ELF-1 (cell line): ENCODE measurements around the gene UQCC3.
"Not testable (repeated sequence)": the region's sequence is repeated elsewhere in the genome, so short reads cannot be mapped to it uniquely, and the experiment has no call there.

Experiments used
- DNase-seq: peaks from one replicate; pipeline ENCODE4 v3.0.0-alpha.2; 2016; ENCODE audit warnings: low read depth, low spot score

Gene UQCC3

DNA sequence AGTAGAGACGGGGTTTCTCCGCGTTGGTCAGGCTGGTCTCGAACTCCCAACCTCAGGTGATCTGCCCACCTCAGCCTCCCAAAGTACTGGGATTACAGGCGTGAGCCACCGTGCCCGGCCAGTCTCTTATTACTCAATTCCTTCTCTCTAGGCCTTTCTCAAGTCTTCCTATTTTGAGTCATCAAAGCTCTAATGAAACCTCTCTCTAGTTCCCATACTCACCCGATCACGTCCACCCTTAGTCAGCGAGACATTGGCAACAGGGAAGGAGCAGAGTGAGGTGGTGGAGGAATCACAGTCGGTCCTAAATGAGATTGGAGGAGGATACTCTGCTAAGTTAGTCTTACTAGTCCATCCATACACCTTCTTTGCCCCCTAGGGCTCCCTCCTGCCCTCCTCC is 30.8 kb downstream of the UQCC3 start:
- DNase-seq = no peak

DNA sequence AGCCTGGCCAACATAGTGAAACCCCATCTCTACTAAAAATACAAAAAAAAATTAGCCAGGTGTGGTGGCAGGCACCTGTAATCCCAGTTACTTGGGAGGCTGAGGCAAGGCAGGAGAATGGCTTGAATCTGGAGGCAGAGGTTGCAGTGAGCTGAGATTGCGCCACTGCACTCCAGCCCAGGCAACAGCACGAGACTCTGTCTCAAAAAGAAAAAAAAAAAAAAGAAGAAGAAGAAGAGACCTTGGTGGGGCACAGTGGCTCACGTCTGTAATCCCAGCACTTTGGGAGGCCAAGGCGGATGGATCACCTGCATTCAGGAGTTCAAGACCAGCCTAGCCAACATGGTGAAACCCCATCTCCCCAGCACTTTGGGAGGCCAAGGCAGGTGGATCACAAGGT is 32.4 kb downstream of the UQCC3 start:
- DNase-seq = not testable (repeated sequence)

DNA sequence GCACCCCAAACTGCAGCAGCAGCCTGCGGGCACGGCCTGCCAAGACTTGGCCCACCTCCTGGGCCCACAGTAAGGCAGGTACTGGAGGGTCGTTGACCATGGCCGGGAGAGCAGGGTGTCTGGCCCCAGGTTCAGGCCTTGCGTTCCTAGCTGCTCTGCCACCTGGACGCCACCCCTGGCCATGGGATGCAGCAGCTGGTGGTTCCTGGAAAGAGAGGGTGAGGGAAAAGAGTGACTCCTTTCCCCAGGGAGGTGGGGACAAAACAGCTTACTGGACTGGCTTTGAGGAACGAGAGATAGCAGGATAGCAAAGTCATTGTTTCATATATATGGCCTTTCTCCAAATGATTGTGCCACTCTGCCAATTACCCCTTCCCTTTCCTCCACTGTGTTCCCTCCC is 33.9 kb downstream of the UQCC3 start:
- DNase-seq = no peak

DNA sequence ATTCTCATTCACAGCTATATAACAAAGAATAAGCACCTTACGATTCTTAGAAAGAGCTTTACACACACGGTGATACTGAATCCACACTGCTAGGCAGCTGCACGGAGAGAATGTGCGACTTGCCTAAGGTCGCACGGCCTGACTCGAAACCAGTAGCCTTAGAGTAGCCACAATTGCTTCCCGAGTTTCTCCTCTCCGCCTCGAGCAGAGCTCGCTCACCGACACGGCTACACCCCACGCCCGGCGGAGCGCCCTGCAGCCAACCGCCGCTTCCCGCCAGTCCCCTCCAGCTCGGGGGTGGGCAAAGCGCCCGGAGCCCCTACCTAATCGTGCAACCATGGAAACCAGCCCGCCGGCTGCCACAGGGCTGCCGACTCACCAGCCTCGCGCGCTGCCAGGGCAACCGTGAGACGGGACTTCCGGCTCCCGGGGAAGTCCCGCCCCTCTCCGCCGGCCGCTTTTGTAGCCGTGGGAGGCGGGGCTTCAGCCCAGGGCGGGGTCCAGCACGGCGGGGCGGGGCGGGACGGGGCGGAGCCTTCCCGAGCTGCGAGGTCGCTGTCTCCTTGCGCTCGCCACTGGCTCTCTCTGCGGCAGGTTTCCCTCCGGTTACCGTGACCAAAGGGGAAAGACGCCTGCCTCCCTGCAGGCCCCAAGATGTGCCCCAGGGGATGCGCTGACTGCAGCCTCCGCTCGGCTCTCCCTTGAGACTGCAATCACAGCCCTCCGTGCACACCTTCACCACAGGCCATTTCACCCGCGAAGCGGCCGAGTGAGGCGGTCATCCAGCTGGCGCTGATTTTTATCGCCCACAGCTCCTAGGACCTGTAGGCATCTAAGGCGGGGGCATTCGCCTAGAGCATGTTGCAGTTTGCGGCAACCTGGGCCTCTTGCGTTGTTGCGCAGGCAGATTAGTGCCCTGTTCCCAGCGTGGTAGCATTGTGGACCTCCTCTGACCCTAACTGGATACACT is 34.7 kb downstream of the UQCC3 start:
- DNase-seq = peak; percentile 95

DNA sequence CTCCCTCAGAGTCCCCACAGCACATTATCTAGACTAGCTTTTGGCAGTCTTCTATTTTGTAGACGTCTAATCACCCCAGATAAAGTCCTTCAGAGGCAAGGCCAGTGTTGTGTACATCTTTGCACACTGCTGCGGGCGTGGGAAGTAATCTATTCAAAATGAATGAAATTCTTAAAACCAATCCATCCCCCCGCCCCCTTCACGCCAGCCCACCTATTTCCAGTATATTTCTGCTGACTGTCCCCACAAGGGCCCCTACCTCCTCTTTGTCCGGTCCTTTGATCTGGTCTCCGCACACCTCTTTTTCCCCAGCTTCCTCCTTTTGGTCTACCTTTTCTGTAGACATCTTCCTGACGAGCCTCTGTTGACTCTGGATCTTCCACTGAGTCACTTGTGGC is 35.4 kb downstream of the UQCC3 start:
- no peak for DNase-seq

DNA sequence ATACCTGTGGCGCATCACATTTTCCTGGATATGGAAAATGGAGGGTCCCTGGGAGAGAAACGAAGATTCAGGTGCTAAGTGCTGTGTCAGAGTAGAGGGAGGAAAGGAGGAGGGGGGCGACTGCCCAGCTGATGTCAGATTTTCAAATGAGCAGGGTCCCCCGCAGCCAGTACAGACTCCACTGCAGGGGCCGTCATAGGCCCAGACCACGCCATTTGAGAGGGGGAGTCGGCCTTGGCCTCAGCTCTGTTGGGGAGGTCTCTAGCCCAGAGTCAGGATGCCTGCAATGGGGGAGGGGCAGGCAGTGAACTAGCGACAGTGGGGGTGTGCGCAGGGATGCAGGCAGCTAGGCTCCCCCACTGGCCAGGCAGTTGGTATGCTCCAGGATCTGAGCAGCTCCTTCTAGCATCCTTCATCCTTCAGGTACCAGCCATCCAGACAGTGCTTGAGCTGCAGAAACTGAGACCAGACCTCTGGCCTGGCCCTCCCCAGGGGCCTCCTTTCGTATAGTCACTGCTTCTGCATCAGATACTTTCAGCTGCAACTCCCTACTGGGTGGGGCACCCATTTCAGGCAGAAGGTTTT is 35.9 kb downstream of the UQCC3 start, which contains the start of the genes BSCL2 and GNG3:
Gene BSCL2, minus strand, starts transcription at position 148 of the 585 bp plus-strand sequence. CDS start 229 bp downstream, outside the sequence.
Gene GNG3, plus strand, starts transcription at position 400 of the 585 bp plus-strand sequence. CDS start 620 bp downstream, outside the sequence.
- peak; percentile 94 for DNase-seq

DNA sequence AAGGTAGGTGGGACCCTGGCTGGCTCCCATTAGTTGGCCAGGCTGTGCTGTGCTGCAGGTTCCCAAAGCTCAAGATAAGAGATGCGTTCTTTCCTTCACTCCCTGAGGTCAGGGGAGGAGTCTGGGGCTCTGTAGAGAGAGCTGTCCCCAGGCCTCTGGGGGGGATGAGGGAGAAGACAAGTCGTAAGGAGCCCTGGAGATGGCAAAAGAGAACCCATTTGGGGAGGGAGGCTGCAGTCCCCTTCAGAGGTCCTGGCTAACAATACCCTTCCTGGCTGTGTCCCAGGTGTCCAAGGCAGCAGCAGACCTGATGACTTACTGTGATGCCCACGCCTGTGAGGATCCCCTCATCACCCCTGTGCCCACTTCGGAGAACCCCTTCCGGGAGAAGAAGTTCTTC is 36.9 kb downstream of the UQCC3 start:
- no peak for DNase-seq

DNA sequence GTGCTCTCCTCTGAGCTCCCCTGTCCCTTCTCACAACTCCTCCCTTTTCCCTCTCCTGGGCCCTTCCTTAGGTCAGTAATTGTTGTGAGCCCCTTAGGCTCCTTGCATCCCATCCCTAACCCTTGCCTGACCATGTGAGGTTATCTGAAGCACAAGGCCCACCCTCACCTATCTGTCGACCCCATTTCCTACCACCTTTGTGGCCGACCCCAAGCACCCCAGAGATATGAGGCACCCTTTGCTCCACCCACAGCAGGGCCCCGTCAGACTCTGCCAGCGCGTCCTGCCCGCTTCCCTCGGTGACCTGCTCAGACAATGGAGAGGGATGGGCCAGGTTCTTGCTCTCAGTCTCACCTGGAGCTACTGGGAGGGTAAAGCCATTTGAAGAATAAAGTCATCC is 37.3 kb downstream of the UQCC3 start:
- DNase-seq = no peak

DNA sequence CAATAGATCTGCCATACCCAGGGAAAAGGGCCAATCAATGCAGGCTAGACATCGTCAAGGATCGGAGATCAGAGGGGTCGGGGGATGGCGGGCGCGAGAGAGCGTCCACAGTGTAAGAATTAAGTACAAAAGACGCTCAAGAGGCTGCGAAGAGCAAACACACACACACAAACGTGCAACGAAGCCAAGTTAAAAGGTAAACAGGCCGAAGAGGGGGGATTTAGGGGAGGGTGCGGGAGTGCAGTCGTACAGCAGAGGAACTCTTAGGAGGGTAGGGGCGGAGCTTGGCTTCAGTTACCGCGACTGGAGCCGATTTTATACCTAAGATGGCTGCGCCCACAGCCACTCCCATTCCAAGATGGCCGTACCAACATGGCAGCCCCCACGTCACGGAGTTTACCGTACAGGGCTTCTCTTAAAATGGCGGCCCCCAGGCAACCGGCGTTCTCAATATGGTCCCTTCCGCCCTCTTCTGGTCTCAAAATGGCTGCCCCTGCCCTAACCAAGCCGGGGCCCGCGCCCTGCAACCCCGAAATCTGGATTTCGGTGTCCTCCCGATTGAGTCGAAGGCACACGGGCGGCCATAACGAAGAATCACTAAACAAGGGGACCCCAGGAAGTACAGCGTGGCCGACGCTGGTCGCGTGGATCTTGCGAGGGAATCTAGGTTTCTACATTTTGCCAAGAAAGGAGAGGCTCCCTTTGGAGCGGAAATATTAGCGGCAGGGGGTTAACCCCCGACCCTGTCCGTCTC is 38.0 kb downstream of the UQCC3 start:
- peak; percentile 98 for DNase-seq

DNA sequence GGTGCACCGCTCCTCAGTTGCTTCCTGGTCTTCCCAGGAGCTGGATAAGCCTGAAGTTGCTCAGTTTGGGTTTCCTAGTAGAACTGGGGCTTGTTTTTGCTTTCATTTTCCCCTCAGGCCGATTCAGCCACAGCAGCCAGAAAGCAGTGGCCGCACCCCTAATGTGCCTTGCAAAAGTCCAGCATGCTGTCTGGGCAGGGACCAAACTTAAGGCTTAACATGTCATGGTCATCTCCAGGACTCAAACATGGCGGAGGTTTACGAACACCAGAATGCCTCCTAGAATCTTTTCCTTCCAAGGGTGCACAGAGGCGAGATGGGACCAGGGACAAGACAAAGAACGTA is 38.5 kb downstream of the UQCC3 start:
- DNase-seq = no peak

DNA sequence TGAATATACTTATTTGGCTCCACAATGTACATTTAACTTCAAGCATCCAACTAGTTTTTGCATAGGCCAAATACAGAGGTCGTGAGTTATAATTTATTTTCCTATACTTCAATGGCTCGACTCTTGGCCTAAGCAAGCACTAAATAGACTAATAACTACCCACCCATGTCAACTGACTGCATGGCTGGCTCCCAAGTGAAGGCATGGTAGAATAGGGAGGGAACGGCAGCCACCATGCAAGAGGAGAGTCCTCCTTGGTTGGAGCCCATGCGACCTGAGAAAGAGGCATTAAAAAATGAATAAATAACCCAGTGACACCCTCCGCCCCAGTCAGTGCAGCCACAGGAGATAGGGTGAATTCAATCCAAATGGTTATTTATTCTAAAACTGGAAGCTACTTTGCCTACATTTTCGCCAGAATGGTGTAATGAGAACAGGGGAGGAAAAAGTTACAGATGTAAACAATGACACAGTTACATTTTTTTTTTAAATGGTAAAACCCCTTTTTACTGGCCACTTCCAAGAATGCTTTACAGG is 40.9 kb downstream of the UQCC3 start:
- DNase-seq = no peak

DNA sequence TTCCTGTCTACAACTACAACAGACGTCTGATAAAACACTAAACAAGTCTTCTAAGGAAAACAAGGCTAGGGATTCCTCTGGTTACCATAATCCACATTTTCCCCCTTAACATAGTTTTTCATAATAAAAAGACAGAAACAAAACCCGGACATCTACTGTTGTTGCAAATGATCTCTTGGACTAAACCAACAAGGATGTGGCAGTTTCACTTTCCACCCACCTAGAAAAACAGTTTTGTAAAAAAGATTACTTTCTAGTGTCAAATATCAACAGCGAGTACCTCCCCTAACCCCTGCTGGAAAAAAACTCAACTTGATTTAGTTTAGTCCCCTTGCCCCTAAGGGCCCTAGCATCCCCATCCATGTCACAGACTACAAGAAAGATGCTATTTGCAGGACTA is 41.4 kb downstream of the UQCC3 start:
- no peak for DNase-seq

DNA sequence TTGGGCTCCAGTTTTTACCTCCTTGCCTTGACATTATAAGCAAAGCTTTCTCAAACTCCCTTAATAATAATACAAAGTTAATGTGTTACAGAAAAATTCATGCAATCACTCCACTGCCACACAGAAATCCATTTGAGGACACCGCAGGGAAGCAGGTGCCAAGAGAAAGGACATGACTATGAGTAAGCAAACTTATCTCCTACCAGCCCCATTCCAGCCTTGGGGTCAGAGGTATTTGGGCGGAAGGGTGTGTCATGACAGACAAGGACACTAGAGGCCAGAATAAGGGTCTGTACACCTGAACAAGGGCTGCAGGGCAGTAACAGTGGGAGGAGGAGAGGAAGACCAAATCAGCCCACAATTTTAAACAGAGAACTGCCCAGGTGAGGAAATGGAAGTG is 41.9 kb downstream of the UQCC3 start:
- peak; percentile 34 for DNase-seq

DNA sequence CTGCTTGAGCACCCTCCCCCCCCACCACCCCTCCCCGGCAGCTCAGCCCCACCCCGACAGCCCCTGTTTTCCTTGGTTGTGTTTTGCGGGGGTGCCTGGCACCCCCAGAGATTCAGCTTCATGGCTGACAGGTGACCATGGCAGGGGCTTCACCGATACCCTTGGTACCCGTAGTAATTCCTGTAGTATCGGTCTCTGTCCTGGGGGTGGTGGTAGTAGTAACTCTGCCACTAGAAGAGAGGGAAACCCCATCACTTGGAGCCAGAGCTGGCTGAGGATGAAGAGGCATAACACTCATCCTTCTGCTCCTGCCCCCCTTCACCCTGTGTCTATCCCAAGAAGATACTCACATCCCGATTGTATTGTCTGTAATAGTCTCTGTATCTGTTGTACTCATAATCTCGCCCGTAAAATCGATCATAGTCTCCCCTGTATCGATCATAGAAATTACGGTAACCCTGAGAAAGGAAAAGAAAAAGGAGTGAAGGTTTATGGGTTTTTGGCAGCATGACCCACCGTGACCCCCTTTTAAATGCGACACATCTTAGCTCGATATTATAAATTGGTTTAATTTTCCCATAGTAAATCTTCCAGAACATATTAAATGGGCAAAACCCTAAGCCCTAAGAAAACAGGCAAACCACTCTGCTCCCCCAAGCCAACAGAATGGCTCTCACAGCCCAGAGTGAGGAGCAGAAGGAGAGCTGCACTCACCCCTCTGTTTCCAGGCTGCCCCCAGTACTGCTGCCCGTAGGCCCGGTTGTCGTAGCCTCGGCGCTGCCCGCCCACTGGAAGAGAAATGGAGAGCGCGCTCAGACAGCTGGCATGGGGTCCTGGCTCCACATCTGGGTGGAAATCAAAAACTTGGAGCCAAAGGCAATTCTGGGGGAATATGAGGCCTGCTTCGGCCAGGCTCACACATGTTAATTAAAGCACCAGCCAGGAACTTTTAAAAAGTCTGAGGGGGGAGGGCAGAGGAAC is 44.0 kb downstream of the UQCC3 start:
- no peak for DNase-seq

DNA sequence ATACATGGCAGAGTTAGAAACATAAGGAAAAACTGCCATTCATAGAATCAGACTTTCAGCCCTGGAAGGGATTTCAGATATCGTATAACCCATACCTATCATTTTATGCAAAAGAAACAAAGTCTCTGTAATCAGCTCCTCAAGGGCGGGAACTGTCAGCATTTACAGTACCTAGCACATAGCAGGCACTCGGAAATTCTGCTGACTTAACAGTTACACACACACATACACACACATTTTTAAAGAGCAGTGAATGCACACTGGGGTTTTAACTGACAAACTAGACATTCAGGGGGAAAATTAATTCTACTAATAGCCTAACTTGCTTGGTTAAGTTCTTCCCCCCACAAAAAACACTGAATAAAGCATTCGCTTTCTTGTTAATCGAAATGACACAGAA is 44.7 kb downstream of the UQCC3 start:
- no peak for DNase-seq

DNA sequence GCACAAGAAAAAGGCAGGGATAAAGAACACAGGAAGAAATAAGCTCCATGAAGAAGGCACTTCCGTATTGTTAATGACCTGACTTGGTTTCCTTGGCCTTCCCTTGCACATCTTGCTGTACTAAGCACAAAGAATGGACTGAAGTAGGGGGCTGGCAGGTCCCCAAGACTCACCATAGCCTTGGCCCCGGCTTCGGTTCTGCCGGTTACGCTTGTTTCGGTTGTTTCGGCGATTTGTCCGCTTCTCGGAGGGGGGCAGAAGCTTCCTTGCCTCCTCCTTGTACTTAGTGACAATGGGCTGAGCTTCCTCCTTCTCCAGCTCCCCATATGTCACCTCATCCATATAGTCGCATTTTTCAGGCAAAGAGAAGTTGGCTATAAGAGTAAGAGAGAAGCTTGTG is 45.3 kb downstream of the UQCC3 start:
- DNase-seq = no peak

DNA sequence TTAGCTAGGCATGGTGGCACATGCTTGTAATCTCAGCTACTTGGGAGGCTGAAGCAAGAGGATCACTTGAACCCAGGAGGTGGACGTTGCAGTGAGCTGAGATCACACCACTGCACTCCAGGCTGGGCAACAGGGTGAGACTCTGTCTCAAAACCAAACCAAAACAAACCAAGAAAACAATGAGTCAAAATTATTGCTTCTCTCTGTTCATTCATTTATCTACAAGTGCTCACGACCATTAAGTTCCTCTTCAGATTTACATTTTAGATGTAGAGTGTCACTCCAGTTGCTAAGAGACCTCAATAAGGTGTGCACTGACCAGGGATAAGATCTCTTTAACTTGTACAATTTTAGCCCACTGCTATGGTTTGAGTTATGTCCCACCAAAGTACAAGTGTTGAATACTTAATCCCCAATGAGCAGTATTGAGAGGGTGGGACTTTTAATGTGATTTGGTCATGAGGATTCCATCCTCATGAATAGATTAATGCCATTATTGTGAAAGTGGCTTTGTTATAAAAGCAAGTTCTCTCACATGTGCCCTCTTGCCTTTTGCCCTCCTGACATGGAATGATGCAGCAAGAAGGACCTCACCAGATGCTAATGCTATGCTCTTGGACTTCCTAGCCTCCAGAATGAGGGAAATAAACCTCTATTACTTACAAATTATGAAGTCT is 48.0 kb downstream of the UQCC3 start:
- no peak for DNase-seq

DNA sequence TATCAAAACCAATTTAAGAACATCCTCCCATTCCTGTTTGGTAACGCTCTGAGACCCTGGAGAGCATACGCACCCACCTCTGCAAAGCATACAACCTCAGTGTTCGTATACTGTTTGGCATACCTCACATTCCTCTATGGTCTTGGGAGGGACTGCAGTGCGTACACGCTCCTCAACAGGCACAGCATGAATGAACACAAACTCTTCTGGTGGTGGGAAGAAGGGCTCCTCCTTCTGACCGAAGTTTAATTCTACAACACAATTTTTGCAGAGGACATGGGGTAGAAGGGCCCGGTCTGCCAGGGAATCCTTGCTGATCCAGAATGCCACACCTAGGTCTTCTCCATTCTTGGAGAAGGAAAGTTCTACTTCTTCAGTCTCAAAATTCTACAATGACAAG is 50.5 kb downstream of the UQCC3 start:
- peak; percentile 73 for DNase-seq
